Measurements from ENCODE around the gene SPATA16.

Gene SPATA16

DNA sequence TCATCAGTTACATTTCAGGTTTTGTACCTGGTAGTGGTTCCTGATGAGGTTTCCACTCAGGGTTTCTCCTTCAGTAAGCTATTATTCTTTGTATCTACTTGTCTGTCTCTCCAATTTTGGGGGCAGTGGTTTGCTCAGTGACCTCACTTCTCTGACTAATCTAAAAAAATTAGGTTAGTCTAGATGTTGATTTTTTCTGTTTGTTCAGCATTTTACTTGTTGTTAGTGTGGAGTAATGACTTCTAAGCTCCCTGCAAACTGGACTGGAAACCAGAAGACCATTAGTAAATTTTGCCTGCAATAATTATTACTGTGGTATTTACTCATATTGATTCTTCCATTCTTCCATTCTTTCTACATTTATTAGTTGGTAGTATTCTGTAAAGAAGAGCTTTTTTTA, 139.4 kb downstream of the SPATA16 start:
- Histone ChIP-seq H3K9me3 (ENCODE audit: insufficient read depth, low read depth, low read length) (no peaks in the 10 kb centered on the region), H3K36me3 (ENCODE audit: insufficient read depth, low read depth, low read length) (no peaks in the 10 kb centered on the region), H3K4me3 (ENCODE audit: low read length) (no peak overlapping the region), H3K9ac (ENCODE audit: low read depth, low read length) (no peak overlapping the region), H3K27ac (ENCODE audit: low read length) (no peak overlapping the region), H3K4me1 (ENCODE audit: insufficient read depth, low read length) (peaks cover 12% of the 10 kb centered on the region; the same call in 1 of the 2 replicates), H3K27me3 (ENCODE audit: insufficient read depth, low read length) (no peaks in the 10 kb centered on the region)

DNA sequence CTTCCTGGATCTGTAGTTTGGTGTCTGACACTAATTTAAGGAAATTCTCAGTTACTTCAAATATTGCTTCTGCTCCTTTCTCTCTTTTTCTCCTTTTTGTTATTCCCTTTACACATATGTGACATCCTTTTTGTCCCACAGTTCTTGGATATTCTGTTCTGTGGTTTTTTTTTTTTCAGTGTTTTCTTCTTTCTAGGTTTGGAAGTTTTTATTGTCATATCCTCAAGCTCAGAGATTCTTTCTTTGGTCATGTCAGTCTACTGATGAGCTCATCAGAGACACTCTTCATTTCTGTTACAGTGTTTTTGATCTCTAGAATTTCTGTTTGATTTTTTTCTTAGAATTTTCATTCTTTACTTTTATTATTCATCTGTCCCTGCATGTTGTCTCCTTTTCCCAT, 140.5 kb downstream of the SPATA16 start:
- H3K36me3 ChIP-seq (ENCODE audit: insufficient read depth, low read depth, low read length), result no peaks in the 10 kb centered on the region
- no peak overlapping the region for H3K4me3 ChIP-seq (ENCODE audit: low read length)
- H3K27ac ChIP-seq (ENCODE audit: low read length), result no peak overlapping the region
- H3K9ac ChIP-seq (ENCODE audit: low read depth, low read length), result no peak overlapping the region
- H3K27me3 ChIP-seq (ENCODE audit: insufficient read depth, low read length), result no peaks in the 10 kb centered on the region
- H3K4me1 ChIP-seq (ENCODE audit: insufficient read depth, low read length), result peaks cover 12% of the 10 kb centered on the region; the same call in 1 of the 2 replicates
- no peaks in the 10 kb centered on the region for H3K9me3 ChIP-seq (ENCODE audit: insufficient read depth, low read depth, low read length)

DNA sequence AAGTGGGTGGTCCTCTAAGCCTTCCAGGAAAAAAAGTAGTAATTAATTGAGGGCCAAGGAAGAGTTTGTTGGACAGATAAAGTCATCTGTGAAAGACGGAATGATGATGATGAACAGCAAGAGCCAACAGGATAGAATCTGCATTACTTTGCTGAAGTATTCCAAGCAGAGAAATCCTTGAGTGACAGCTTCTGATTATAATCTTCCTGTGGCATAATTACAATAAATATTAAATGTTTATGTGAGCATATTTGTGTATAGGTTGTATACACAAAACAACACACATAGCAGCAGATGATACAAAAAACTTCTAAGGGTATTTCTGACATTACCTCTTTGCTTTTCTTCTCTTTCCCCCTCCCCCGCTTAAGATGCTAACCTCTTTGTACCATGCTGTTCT, 147.6 kb downstream of the SPATA16 start:
- Histone ChIP-seq H3K27me3 (ENCODE audit: insufficient read depth, low read length) (no peaks in the 10 kb centered on the region), H3K36me3 (ENCODE audit: insufficient read depth, low read depth, low read length) (no peaks in the 10 kb centered on the region), H3K27ac (ENCODE audit: low read length) (no peak overlapping the region), H3K9ac (ENCODE audit: low read depth, low read length) (no peak overlapping the region), H3K9me3 (ENCODE audit: insufficient read depth, low read depth, low read length) (no peaks in the 10 kb centered on the region), H3K4me1 (ENCODE audit: insufficient read depth, low read length) (peaks cover 23% of the 10 kb centered on the region; the same call in 1 of the 2 replicates), H3K4me3 (ENCODE audit: low read length) (no peak overlapping the region)

DNA sequence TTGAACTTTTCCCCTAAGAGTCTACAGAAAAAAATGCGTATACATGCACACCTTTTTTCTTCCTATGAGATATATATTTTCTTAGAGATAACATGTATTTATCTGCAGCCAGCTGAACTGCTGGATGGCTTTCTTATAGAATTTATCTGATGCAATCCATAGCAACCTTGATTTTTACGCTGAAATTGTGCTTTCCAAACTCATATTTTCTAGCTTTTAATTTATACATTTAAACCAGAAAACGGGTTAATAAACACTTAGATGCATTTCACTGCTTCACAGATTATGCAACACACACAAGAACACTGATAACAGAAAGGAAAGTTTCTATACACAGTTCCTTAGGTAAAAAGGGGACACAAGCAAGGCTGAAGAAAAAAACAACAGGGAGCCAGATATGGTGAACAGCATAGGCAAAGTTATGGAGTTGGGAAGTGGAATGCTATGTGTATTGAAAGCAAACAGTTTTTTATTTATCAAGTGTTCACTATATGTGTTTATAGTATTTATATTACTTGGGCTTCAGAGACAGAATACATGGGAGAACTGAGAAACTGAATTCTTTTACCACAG, 149.5 kb downstream of the SPATA16 start:
- Histone ChIP-seq H3K9ac (ENCODE audit: low read depth, low read length) (no peak overlapping the region), H3K9me3 (ENCODE audit: insufficient read depth, low read depth, low read length) (no peaks in the 10 kb centered on the region), H3K27ac (ENCODE audit: low read length) (no peak overlapping the region), H3K4me1 (ENCODE audit: insufficient read depth, low read length) (peaks cover 23% of the 10 kb centered on the region; the same call in 1 of the 2 replicates), H3K4me3 (ENCODE audit: low read length) (no peak overlapping the region), H3K27me3 (ENCODE audit: insufficient read depth, low read length) (no peaks in the 10 kb centered on the region), H3K36me3 (ENCODE audit: insufficient read depth, low read depth, low read length) (no peaks in the 10 kb centered on the region)

DNA sequence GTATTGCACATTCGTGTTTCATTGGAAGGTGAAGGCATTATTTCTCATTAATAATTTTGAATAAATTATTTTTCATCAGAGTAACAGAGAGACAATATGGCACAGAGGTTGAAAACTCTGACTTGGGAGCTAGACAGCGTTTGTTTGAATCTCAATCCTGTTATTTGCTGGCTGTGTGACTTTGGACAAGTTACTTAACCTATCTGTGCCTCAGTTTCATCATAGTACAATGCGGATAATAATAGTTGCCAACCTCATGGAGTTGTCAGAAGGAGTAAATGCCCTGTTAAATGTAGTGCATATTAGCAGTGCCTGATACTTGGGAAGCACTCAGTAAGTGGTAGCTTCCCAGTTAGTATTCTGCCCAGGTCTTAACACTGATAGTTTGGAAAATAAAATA, 151.7 kb downstream of the SPATA16 start:
- Histone ChIP-seq H3K36me3 (ENCODE audit: insufficient read depth, low read depth, low read length) (no peaks in the 10 kb centered on the region), H3K4me3 (ENCODE audit: low read length) (no peak overlapping the region), H3K9me3 (ENCODE audit: insufficient read depth, low read depth, low read length) (no peaks in the 10 kb centered on the region), H3K9ac (ENCODE audit: low read depth, low read length) (no peak overlapping the region), H3K4me1 (ENCODE audit: insufficient read depth, low read length) (peaks cover 23% of the 10 kb centered on the region; the same call in 1 of the 2 replicates), H3K27ac (ENCODE audit: low read length) (no peak overlapping the region), H3K27me3 (ENCODE audit: insufficient read depth, low read length) (no peaks in the 10 kb centered on the region)

DNA sequence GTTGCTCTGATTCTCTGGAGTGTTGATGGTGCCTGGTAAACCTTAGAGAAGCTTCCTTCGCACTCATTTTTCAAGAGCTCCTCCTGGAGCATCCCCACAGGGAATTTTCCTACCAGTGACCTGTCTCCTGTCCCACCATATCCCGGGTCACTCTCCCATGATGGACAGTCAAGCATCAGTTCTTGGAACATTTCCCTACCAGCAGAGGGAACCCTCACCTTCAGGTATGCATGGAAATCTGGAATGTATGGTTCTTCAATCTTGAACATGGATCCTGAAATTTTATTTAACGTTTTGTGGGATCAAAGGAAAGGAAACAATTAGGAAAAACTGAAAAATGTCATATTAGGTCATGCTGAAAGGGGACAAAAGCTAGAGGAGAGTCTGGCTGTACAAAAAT, 153.8 kb downstream of the SPATA16 start:
- H3K4me1 ChIP-seq (ENCODE audit: insufficient read depth, low read length), result peaks cover 6% of the 10 kb centered on the region; the same call in 1 of the 2 replicates
- H3K4me3 ChIP-seq (ENCODE audit: low read length), result no peak overlapping the region
- no peaks in the 10 kb centered on the region for H3K36me3 ChIP-seq (ENCODE audit: insufficient read depth, low read depth, low read length)
- no peak overlapping the region for H3K9ac ChIP-seq (ENCODE audit: low read depth, low read length)
- H3K9me3 ChIP-seq (ENCODE audit: insufficient read depth, low read depth, low read length), result no peaks in the 10 kb centered on the region
- H3K27me3 ChIP-seq (ENCODE audit: insufficient read depth, low read length), result no peaks in the 10 kb centered on the region
- H3K27ac ChIP-seq (ENCODE audit: low read length), result no peak overlapping the region

DNA sequence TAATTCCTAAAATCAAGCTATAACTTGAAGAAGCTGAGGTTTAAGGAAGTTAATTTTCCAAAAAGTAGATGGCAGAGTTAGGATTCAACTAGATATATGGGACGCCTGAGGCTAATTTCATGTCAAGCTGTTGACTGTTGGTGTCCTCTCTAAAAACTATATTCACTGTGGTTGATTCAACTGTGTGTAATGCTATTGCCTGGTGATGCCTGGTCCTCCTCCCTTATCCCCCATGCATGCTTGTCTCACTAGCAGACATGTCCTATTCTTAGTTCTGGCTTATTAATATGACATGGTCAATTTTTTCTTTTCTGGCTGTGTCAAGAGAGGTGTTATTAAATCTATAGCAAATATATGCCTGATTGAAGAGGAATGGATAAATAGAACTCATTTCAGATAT, 156.1 kb downstream of the SPATA16 start:
- H3K4me3 ChIP-seq (ENCODE audit: low read length), result no peak overlapping the region
- no peaks in the 10 kb centered on the region for H3K4me1 ChIP-seq (ENCODE audit: insufficient read depth, low read length)
- H3K9ac ChIP-seq (ENCODE audit: low read depth, low read length), result no peak overlapping the region
- H3K27ac ChIP-seq (ENCODE audit: low read length), result no peak overlapping the region
- no peaks in the 10 kb centered on the region for H3K27me3 ChIP-seq (ENCODE audit: insufficient read depth, low read length)
- H3K36me3 ChIP-seq (ENCODE audit: insufficient read depth, low read depth, low read length), result no peaks in the 10 kb centered on the region
- no peaks in the 10 kb centered on the region for H3K9me3 ChIP-seq (ENCODE audit: insufficient read depth, low read depth, low read length)

DNA sequence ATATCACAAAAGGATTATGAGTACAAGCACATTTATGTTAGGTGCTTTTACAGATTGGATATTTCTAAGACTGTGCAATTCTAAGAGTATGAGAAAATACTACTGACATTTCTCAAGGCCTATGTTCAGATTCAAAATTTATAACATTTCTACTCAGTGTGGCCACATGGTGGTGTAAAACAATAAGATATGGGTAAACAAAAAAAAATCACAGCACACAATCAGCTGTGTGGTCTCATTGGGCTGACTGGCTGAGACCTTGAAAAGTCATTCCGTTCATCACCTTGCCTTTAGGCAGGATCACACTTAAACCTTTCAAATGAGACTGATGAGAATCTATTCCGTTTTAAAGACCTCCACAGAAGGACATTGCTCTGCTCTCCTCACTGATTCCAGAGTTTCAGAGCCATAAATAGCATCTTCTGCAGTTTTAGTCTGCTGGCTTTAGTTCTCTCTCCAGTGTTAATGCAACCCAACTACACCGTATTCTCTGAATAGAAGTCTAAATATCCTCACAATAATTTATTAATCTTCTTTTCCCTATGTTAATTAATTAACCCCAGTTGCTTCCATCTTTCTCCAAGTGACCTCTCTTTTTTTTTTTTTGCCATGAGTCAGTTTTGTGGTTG, 158.2 kb downstream of the SPATA16 start:
- H3K27me3 ChIP-seq (ENCODE audit: insufficient read depth, low read length), result no peaks in the 10 kb centered on the region
- no peaks in the 10 kb centered on the region for H3K36me3 ChIP-seq (ENCODE audit: insufficient read depth, low read depth, low read length)
- no peaks in the 10 kb centered on the region for H3K4me1 ChIP-seq (ENCODE audit: insufficient read depth, low read length)
- H3K27ac ChIP-seq (ENCODE audit: low read length), result no peak overlapping the region
- no peak overlapping the region for H3K4me3 ChIP-seq (ENCODE audit: low read length)
- H3K9me3 ChIP-seq (ENCODE audit: insufficient read depth, low read depth, low read length), result no peaks in the 10 kb centered on the region
- no peak overlapping the region for H3K9ac ChIP-seq (ENCODE audit: low read depth, low read length)

DNA sequence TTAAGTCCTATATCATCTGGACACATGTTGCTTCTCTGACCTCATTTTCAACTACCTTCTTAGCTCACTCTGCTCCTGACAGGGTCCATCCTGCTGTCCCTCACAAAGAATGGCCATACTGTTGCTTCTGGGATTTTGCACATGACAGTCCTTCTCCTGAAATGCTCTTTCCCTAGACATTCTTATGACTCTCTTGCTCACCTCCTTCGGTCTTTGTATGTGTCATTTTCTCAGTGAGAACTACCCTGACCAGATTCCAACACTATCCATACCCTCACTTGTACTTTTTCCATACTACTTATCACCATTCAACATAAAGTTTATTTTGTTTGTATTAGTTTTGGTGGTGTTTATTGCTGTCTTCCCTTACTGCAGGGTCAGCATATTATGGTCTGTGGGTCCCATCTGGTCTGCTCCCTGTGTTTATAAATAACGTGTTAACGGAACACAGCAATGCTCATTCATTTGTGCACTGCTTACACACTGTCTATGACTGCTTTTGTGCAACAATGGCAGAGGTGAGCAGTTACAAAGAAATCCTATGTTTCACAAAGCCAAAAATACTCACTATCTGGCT, 159.5 kb downstream of the SPATA16 start:
- H3K9me3 ChIP-seq (ENCODE audit: insufficient read depth, low read depth, low read length), result no peaks in the 10 kb centered on the region
- no peak overlapping the region for H3K27ac ChIP-seq (ENCODE audit: low read length)
- no peaks in the 10 kb centered on the region for H3K36me3 ChIP-seq (ENCODE audit: insufficient read depth, low read depth, low read length)
- H3K4me3 ChIP-seq (ENCODE audit: low read length), result no peak overlapping the region
- H3K9ac ChIP-seq (ENCODE audit: low read depth, low read length), result no peak overlapping the region
- H3K4me1 ChIP-seq (ENCODE audit: insufficient read depth, low read length), result no peaks in the 10 kb centered on the region
- H3K27me3 ChIP-seq (ENCODE audit: insufficient read depth, low read length), result no peaks in the 10 kb centered on the region

DNA sequence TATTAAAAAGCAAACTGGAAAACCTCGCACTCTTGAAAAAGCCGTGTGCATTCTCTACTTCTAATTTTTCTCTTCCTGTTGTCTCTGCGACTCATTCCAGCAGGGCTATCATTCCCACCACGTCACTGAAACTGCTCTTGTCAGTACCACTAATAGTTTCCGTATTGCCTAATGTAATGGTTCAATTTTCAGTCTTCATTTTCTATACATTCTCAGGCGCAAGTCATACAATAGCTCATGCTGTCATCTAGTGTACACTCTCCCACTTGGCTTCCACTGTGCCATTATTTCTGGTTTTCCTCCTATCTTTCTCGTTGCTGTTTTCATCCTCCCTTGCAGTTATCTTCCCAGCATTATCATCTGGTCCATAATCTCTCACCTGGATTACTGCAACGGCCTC, 160.2 kb downstream of the SPATA16 start:
- Histone ChIP-seq H3K27me3 (ENCODE audit: insufficient read depth, low read length) (no peaks in the 10 kb centered on the region), H3K4me3 (ENCODE audit: low read length) (no peak overlapping the region), H3K9ac (ENCODE audit: low read depth, low read length) (no peak overlapping the region), H3K4me1 (ENCODE audit: insufficient read depth, low read length) (no peaks in the 10 kb centered on the region), H3K9me3 (ENCODE audit: insufficient read depth, low read depth, low read length) (no peaks in the 10 kb centered on the region), H3K27ac (ENCODE audit: low read length) (no peak overlapping the region), H3K36me3 (ENCODE audit: insufficient read depth, low read depth, low read length) (no peaks in the 10 kb centered on the region)

DNA sequence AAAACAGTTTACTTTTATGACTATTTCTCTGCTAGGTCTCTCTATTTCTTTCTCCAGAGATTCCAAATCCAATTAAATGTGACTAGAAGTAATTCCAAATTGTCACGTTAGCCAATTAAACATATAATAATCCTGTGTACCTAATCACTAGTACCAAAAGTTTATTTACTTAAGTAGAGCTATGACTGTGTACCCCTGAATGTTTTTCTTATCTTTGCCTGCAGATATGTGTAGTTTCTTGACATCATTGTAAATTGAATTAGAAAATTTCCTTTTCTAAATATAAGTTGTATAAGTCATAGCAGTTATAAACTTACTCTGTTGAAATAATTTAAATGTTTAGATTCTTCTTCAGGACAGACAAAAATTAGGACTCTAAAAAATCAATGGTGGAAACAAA, 163.3 kb downstream of the SPATA16 start:
- H3K4me3 ChIP-seq (ENCODE audit: low read length), result no peak overlapping the region
- no peaks in the 10 kb centered on the region for H3K4me1 ChIP-seq (ENCODE audit: insufficient read depth, low read length)

DNA sequence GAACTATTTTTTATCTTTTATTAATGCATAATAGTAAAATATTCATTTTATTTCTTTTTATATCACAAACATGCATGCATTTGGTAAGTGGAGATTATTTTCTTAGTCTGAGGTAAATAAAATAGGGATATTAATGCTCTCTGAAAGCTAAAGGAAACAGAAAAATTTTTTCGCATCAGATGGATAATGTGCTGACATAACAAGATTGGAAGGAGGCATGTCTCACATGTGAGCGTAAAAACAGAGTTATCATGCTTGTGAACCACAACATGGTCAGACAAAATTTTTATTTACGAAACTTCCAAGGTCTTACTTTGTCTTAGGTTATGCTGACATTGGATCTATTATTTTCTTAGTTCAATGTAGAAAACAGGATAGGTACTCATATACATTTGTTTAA, 166.1 kb downstream of the SPATA16 start:
- Histone ChIP-seq H3K9me3 (ENCODE audit: insufficient read depth, low read depth, low read length) (no peaks in the 10 kb centered on the region), H3K4me3 (ENCODE audit: low read length) (no peak overlapping the region), H3K27me3 (ENCODE audit: insufficient read depth, low read length) (no peaks in the 10 kb centered on the region), H3K9ac (ENCODE audit: low read depth, low read length) (no peak overlapping the region), H3K36me3 (ENCODE audit: insufficient read depth, low read depth, low read length) (no peaks in the 10 kb centered on the region), H3K4me1 (ENCODE audit: insufficient read depth, low read length) (no peaks in the 10 kb centered on the region), H3K27ac (ENCODE audit: low read length) (no peak overlapping the region)

More for the DNA sequence above, 163.3 kb downstream of the SPATA16 start:
- H3K9me3 ChIP-seq (ENCODE audit: insufficient read depth, low read depth, low read length), result no peaks in the 10 kb centered on the region
- no peaks in the 10 kb centered on the region for H3K27me3 ChIP-seq (ENCODE audit: insufficient read depth, low read length)
- no peak overlapping the region for H3K27ac ChIP-seq (ENCODE audit: low read length)
- H3K9ac ChIP-seq (ENCODE audit: low read depth, low read length), result no peak overlapping the region
- H3K36me3 ChIP-seq (ENCODE audit: insufficient read depth, low read depth, low read length), result no peaks in the 10 kb centered on the region
